GM12878 (cell line): Measurements from ENCODE around the gene TYROBP. TPM values are rescaled to one million over a fixed set of nuclear protein-coding genes. Genes with fewer than 3 reads are reported as not detected.

Experiments used
- CEBPB ChIP-seq, 2 experiments: fragments of 150-350 bp in 1 of 2; IDR thresholded peaks; 2 replicates each; pipeline ENCODE4 v1.6.1; 2012 to 2014; ENCODE audit warnings: low read depth in 2 of 2, low read length in 2 of 2, borderline replicate concordance in 1 of 2, inconsistent platforms in 1 of 2
- CHD2 ChIP-seq: IDR thresholded peaks from 2 replicates; pipeline ENCODE4 v1.6.1; 2011; ENCODE audit warnings: low read depth, low read length, improper control_type of control experiment, borderline replicate concordance
- CHD4 ChIP-seq: fragments of 200-600 bp; sonication (generic); IDR thresholded peaks from 2 replicates; pipeline ENCODE4 v1.6.1; 2016; ENCODE audit warnings: mild to moderate bottlenecking
- EGR1 ChIP-seq, 2 experiments: IDR thresholded peaks; 1 replicate in 1 of 2; 2 replicates in 1 of 2; pipeline ENCODE4 v1.6.1; 2011 to 2012; ENCODE audit warnings: low read depth in 2 of 2, low read length in 2 of 2, borderline replicate concordance in 1 of 2, mild to moderate bottlenecking in 1 of 2, moderate library complexity in 1 of 2
- ETV6 ChIP-seq, 2 experiments: fragments of 450-650 bp in 1 of 2; IDR thresholded peaks in 1 of 2; conservative IDR thresholded peaks in 1 of 2; 2 replicates each; pipeline ENCODE4 v1.6.1; 2014; ENCODE audit warnings: antibody characterized with exemption in 1 of 2, borderline replicate concordance in 1 of 2, low read depth in 1 of 2, mild to moderate bottlenecking in 1 of 2, moderate library complexity in 1 of 2
- HCFC1 ChIP-seq: fragments of 150-350 bp; IDR thresholded peaks from 2 replicates; pipeline ENCODE4 v1.6.1; 2014; ENCODE audit warnings: low read length
- IKZF2 ChIP-seq, 2 experiments: fragments of 450-650 bp; IDR thresholded peaks; 2 replicates each; pipeline ENCODE4 v1.6.1; 2017; ENCODE audit warnings: mild to moderate bottlenecking in 2 of 2, moderate library complexity in 2 of 2
- NFYA ChIP-seq: IDR thresholded peaks from 2 replicates; pipeline ENCODE4 v1.6.1; 2011; ENCODE audit warnings: low read depth, mild to moderate bottlenecking, low read length, improper control_type of control experiment, borderline replicate concordance
- NRF1 ChIP-seq: conservative IDR thresholded peaks from 2 replicates; pipeline ENCODE4 v1.6.1; 2011; ENCODE audit warnings: mild to moderate bottlenecking, low read depth, low read length, improper control_type of control experiment
- PML ChIP-seq: IDR thresholded peaks from 2 replicates; pipeline ENCODE4 v1.6.1; 2012; ENCODE audit warnings: low read length, inconsistent platforms
- POLR2AphosphoS2 ChIP-seq: IDR thresholded peaks from 2 replicates; pipeline ENCODE4 v1.6.1; 2011; ENCODE audit warnings: low read depth, mild to moderate bottlenecking, low read length, improper control_type of control experiment, moderate library complexity
- TAF1 ChIP-seq: IDR thresholded peaks from 2 replicates; pipeline ENCODE4 v1.6.1; 2011; ENCODE audit warnings: mild to moderate bottlenecking, low read depth, low read length, borderline replicate concordance
- TCF12 ChIP-seq: IDR thresholded peaks from 2 replicates; pipeline ENCODE4 v1.6.1; 2011; ENCODE audit warnings: low read depth, mild to moderate bottlenecking, low read length
- TCF3 ChIP-seq: IDR thresholded peaks from 2 replicates; pipeline ENCODE4 v1.6.1; 2012; ENCODE audit warnings: low read depth, mild to moderate bottlenecking, low read length, borderline replicate concordance; ENCODE audit not compliant: insufficient read depth
- TCF7 ChIP-seq: IDR thresholded peaks from 2 replicates; pipeline ENCODE4 v1.6.1; 2014; ENCODE audit warnings: antibody characterized with exemption, borderline replicate concordance
- YBX1 ChIP-seq: fragments of 450-650 bp; IDR thresholded peaks from 2 replicates; pipeline ENCODE4 v1.6.1; 2016; ENCODE audit warnings: antibody characterized with exemption
- ZNF207 ChIP-seq: fragments of 450-650 bp; IDR thresholded peaks from 2 replicates; pipeline ENCODE4 v1.6.1; 2014; ENCODE audit warnings: antibody characterized with exemption, mild to moderate bottlenecking, borderline replicate concordance
- polyA plus RNA-seq, 11 experiments: library from polyadenylated mRNA; depleted of rRNA in 4 of 11; unstranded in 6 of 11; stranded (reverse) in 5 of 11; fragments of >200 nt; fragmentation: Nextera tagmentation in 4 of 11; fragmentation: Illumina TruSeq in 1 of 11; extraction: Ambion mirVana in 4 of 11; extraction: Trizol in 1 of 11; gene quantifications; 1 replicate in 1 of 11; 2 replicates in 10 of 11; pipeline versions ENCODE4 v1.2.1 to v1.2.3, GENCODE V29; 2011 to 2016; ENCODE audit warnings: inconsistent platforms in 2 of 11, missing spikeins in 2 of 11, low read depth in 1 of 11
- total RNA-seq, 4 experiments: library from RNA; depleted of rRNA in 3 of 4; stranded (reverse); fragments of >200 nt in 3 of 4; fragmentation: Illumina TruSeq in 1 of 4; extraction: Trizol in 1 of 4; gene quantifications; 2 replicates each; pipeline versions ENCODE4 v1.2.1 to v1.2.3, GENCODE V29; 2013 to 2021
- TF ChIP-seq, protein P1 (sequence below): fragments of 450-650 bp; IDR thresholded peaks from 2 replicates; pipeline ENCODE4 v1.6.1; 2016; ENCODE audit warnings: mild to moderate bottlenecking, moderate library complexity, borderline replicate concordance
- TF ChIP-seq, protein P2 (sequence below): IDR thresholded peaks from 2 replicates; pipeline ENCODE4 v1.6.1; 2012; ENCODE audit warnings: low read depth, low read length, improper control_type of control experiment
- TF ChIP-seq, protein P3 (sequence below): fragments of 450-650 bp; IDR thresholded peaks from 2 replicates; pipeline ENCODE4 v1.6.1; 2017; ENCODE audit warnings: low read depth, mild to moderate bottlenecking, moderate library complexity
- TF ChIP-seq, protein P4 (sequence below): fragments of 450-650 bp; formaldehyde crosslinking; IDR thresholded peaks from 2 replicates; pipeline ENCODE4 v1.4.0; 2020; ENCODE audit warnings: mild to moderate bottlenecking, moderate library complexity

The TYROBP gene
- total and polyA plus RNA-seq, 10 of the 15 experiments (the other 5 are each of a cell fraction or from before 2014, with no cell fraction given): 0.33 to 2.4 (median 0.58) TPM; not detected in 2

DNA sequence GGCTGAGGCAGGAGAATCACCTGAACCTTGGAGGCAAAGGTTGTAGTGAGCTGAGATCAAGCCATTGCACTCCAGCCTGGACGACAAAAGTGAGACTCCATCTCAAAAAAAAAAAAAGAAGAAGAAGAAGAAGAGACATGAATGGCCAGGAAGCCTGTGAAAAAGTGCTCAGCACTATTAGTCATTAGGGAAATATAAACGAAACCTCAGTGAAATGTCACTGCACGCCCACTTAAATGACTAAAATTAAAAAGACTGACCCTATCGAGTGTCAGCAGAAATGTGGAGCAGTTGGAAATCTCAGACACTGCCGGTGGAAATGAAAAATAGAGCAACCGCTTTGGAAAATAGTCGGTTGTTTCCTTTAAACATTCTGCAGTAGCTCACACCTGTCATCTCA, 5.5 kb upstream of the TYROBP start (continued):
- TF ChIP-seq, protein P1, sequence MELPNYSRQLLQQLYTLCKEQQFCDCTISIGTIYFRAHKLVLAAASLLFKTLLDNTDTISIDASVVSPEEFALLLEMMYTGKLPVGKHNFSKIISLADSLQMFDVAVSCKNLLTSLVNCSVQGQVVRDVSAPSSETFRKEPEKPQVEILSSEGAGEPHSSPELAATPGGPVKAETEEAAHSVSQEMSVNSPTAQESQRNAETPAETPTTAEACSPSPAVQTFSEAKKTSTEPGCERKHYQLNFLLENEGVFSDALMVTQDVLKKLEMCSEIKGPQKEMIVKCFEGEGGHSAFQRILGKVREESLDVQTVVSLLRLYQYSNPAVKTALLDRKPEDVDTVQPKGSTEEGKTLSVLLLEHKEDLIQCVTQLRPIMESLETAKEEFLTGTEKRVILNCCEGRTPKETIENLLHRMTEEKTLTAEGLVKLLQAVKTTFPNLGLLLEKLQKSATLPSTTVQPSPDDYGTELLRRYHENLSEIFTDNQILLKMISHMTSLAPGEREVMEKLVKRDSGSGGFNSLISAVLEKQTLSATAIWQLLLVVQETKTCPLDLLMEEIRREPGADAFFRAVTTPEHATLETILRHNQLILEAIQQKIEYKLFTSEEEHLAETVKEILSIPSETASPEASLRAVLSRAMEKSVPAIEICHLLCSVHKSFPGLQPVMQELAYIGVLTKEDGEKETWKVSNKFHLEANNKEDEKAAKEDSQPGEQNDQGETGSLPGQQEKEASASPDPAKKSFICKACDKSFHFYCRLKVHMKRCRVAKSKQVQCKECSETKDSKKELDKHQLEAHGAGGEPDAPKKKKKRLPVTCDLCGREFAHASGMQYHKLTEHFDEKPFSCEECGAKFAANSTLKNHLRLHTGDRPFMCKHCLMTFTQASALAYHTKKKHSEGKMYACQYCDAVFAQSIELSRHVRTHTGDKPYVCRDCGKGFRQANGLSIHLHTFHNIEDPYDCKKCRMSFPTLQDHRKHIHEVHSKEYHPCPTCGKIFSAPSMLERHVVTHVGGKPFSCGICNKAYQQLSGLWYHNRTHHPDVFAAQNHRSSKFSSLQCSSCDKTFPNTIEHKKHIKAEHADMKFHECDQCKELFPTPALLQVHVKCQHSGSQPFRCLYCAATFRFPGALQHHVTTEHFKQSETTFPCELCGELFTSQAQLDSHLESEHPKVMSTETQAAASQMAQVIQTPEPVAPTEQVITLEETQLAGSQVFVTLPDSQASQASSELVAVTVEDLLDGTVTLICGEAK: no peak
- TF ChIP-seq NRF1 (no peak), NFYA (no peak), PML (no peak), EGR1 (IDR thresholded peaks at IDR 0.05; ENCODE audit: borderline replicate concordance in 1 of 2, low read depth in 2 of 2, low read length in 2 of 2) (peak in 1 of 2 experiments; percentile 45; a peak in 1 of 3 replicates), CHD4 (no peak), HCFC1 (no peak), TCF12 (no peak), CHD2 (no peak), TCF7 (no peak), ETV6 (conservative IDR thresholded peaks at IDR 0.05 in 1 of 2, IDR thresholded peaks at IDR 0.05 in 1 of 2; ENCODE audit: borderline replicate concordance in 1 of 2, low read depth in 1 of 2) (no peak), TAF1 (no peak), YBX1 (no peak), CEBPB (IDR thresholded peaks at IDR 0.05; ENCODE audit: borderline replicate concordance in 1 of 2, low read depth in 2 of 2, low read length in 2 of 2) (no peak), IKZF2 (IDR thresholded peaks at IDR 0.05) (peak; percentile 52 to 55; a peak in 2 of 4 replicates), TCF3 (no peak), ZNF207 (no peak), POLR2AphosphoS2 (no peak)
- TF ChIP-seq, protein P2, sequence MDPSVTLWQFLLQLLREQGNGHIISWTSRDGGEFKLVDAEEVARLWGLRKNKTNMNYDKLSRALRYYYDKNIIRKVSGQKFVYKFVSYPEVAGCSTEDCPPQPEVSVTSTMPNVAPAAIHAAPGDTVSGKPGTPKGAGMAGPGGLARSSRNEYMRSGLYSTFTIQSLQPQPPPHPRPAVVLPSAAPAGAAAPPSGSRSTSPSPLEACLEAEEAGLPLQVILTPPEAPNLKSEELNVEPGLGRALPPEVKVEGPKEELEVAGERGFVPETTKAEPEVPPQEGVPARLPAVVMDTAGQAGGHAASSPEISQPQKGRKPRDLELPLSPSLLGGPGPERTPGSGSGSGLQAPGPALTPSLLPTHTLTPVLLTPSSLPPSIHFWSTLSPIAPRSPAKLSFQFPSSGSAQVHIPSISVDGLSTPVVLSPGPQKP: no peak
- TF ChIP-seq, protein P3, sequence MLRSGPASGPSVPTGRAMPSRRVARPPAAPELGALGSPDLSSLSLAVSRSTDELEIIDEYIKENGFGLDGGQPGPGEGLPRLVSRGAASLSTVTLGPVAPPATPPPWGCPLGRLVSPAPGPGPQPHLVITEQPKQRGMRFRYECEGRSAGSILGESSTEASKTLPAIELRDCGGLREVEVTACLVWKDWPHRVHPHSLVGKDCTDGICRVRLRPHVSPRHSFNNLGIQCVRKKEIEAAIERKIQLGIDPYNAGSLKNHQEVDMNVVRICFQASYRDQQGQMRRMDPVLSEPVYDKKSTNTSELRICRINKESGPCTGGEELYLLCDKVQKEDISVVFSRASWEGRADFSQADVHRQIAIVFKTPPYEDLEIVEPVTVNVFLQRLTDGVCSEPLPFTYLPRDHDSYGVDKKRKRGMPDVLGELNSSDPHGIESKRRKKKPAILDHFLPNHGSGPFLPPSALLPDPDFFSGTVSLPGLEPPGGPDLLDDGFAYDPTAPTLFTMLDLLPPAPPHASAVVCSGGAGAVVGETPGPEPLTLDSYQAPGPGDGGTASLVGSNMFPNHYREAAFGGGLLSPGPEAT: peak; percentile 77
- TF ChIP-seq, protein P4, sequence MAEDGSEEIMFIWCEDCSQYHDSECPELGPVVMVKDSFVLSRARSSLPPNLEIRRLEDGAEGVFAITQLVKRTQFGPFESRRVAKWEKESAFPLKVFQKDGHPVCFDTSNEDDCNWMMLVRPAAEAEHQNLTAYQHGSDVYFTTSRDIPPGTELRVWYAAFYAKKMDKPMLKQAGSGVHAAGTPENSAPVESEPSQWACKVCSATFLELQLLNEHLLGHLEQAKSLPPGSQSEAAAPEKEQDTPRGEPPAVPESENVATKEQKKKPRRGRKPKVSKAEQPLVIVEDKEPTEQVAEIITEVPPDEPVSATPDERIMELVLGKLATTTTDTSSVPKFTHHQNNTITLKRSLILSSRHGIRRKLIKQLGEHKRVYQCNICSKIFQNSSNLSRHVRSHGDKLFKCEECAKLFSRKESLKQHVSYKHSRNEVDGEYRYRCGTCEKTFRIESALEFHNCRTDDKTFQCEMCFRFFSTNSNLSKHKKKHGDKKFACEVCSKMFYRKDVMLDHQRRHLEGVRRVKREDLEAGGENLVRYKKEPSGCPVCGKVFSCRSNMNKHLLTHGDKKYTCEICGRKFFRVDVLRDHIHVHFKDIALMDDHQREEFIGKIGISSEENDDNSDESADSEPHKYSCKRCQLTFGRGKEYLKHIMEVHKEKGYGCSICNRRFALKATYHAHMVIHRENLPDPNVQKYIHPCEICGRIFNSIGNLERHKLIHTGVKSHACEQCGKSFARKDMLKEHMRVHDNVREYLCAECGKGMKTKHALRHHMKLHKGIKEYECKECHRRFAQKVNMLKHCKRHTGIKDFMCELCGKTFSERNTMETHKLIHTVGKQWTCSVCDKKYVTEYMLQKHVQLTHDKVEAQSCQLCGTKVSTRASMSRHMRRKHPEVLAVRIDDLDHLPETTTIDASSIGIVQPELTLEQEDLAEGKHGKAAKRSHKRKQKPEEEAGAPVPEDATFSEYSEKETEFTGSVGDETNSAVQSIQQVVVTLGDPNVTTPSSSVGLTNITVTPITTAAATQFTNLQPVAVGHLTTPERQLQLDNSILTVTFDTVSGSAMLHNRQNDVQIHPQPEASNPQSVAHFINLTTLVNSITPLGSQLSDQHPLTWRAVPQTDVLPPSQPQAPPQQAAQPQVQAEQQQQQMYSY (CRISPR knock-in tag): no peak
